Stimulated activated naive CD8-positive, alpha-beta T cell treated with anti-CD3 and anti-CD28 coated beads, Interleukin-15, Interleukin-2, amounts not matched to agents 100 ng/mL and 50 ng/mL, for 24 hours (primary cell): ENCODE results near the gene MRS2.
"Not testable (repeated sequence)": the region's sequence is repeated elsewhere in the genome, so short reads cannot be mapped to it uniquely, and the experiment has no call there.

Source experiments
- H3K27ac Mint-ChIP-seq: one replicate; pipeline ENCODE4 v1.8.0; 2021; ENCODE audit warnings: mild to moderate bottlenecking, mixed read lengths
- H3K27me3 Mint-ChIP-seq: one replicate; pipeline ENCODE4 v1.8.0; 2021; ENCODE audit warnings: mixed read lengths
- H3K36me3 Mint-ChIP-seq: one replicate; pipeline ENCODE4 v1.8.0; 2021; ENCODE audit warnings: low read depth, mixed read lengths
- H3K4me1 Mint-ChIP-seq: one replicate; pipeline ENCODE4 v1.8.0; 2021; ENCODE audit warnings: low read depth, mixed read lengths
- H3K4me3 Mint-ChIP-seq: one replicate; pipeline ENCODE4 v1.8.0; 2021; ENCODE audit warnings: mild to moderate bottlenecking, mixed read lengths
- H3K9me3 Mint-ChIP-seq: one replicate; pipeline ENCODE4 v1.8.0; 2021; ENCODE audit warnings: mixed read lengths

Gene MRS2, protein sequence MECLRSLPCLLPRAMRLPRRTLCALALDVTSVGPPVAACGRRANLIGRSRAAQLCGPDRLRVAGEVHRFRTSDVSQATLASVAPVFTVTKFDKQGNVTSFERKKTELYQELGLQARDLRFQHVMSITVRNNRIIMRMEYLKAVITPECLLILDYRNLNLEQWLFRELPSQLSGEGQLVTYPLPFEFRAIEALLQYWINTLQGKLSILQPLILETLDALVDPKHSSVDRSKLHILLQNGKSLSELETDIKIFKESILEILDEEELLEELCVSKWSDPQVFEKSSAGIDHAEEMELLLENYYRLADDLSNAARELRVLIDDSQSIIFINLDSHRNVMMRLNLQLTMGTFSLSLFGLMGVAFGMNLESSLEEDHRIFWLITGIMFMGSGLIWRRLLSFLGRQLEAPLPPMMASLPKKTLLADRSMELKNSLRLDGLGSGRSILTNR

DNA sequence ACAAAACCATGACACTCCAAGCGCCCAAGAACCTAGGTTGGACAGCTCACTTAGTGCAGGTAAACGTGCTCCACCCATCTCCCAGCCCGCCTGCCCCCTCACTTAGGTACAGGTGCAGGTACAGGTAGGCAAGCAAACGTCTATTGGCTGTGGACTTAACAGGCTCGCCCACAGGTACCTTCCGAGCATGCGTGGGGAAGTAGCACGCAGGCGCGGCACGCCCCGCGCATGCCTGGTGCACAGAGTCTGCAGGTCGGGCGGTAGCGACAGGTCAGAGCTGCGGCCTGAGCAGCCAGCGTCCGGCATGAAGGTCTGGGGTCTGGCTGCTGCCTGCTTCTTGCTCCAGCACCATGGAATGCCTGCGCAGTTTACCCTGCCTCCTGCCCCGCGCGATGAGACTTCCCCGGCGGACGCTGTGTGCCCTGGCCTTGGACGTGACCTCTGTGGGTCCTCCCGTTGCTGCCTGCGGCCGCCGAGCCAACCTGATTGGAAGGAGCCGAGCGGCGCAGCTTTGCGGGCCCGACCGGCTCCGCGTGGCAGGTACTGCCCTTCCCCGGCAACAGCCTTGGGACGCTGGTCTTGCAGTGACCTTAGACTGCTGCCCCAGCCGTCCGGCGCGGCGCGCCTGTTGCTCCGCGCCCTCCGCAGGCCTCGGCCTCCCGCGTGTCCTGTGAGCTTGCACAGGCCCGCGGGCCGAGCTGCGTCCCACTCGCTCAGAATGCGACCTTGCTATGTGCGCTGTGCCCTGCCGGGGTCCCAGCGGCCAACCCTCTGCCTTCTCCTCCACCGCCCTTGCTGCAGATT is at the start of gene MRS2:
Gene MRS2, plus strand, starts transcription at position 240 of the 804 bp plus-strand sequence. Its CDS starts 111 bp downstream, at position 351.
- Mint-ChIP-seq H3K9me3 (no peaks in the 10 kb centered on the region), H3K27ac (peak within 1 kb of the TSS; percentile 90), H3K36me3 (peaks cover 15% of the 10 kb centered on the region), H3K27me3 (peaks cover 20% of the 10 kb centered on the region), H3K4me3 (peak within 1 kb of the TSS; percentile 98), H3K4me1 (peaks cover 29% of the 10 kb centered on the region)

DNA sequence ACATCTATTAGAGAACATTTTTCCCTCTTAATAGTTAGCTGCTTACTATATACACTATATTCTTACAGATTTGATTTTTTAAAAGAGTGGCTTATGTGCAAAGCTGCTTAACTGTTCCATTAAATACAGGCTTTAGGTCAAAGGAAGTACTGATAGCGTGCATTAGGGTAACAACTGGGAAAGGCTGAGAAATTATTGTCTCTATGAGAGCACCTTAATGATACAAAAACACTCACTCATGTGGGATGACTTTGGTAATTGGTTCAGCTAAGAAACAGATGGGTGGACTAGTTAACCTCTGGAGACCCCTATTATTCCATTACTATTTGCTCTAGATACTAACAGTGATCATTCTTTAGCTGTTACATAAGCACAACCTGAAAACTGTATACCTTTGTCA is 48.9 kb upstream of the MRS2 start:
- no peaks in the 10 kb centered on the region for H3K36me3 Mint-ChIP-seq
- peaks cover 8% of the 10 kb centered on the region for H3K4me1 Mint-ChIP-seq
- no peaks in the 10 kb centered on the region for H3K9me3 Mint-ChIP-seq
- H3K27me3 Mint-ChIP-seq: peaks cover 45% of the 10 kb centered on the region
- no peak overlapping the region for H3K4me3 Mint-ChIP-seq
- no peak overlapping the region for H3K27ac Mint-ChIP-seq

- no peaks in the 10 kb centered on the region for H3K9me3 Mint-ChIP-seq
- no peaks in the 10 kb centered on the region for H3K36me3 Mint-ChIP-seq
- no peak overlapping the region for H3K4me3 Mint-ChIP-seq
- H3K4me1 Mint-ChIP-seq: peaks cover 13% of the 10 kb centered on the region
- peaks cover 37% of the 10 kb centered on the region for H3K27me3 Mint-ChIP-seq
- H3K27ac Mint-ChIP-seq: no peak overlapping the region
Measured at GRCh38 chr6:24355393-24355792, 47.3 kb upstream of the MRS2 start.

DNA sequence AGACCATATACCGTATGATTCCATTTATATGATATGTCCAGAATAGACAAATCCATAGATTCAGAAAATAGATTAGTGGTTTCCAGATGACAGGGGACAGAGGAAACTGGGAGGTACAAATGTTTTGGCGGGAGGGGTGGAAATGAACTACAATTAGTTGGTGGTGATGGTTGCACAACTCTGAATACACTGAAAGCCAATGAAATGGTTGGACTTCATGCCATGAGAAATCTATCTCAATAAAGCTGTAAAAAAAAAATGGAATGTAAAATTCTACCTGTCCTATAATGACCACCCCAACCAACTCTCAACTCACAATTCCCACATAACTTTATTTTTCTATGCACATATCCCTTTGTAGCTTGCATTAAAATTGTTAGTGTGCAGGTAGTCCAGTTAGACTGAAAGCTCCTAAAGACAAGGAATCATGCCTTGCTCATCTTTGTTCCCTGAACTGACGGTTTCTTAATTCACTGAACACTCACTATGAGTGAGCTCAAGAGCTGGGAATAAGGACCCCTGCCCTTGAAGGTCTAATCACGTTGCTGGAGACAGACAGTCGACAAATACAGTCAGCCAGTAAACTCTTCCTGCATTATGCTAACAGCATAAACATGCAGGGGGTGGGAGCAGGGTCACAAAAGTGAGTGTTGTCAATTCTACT is 46.3 kb upstream of the MRS2 start:
- Mint-ChIP-seq H3K4me1 (peaks cover 17% of the 10 kb centered on the region), H3K9me3 (no peaks in the 10 kb centered on the region), H3K36me3 (no peaks in the 10 kb centered on the region), H3K27me3 (peaks cover 29% of the 10 kb centered on the region), H3K4me3 (no peak overlapping the region), H3K27ac (no peak overlapping the region)

DNA sequence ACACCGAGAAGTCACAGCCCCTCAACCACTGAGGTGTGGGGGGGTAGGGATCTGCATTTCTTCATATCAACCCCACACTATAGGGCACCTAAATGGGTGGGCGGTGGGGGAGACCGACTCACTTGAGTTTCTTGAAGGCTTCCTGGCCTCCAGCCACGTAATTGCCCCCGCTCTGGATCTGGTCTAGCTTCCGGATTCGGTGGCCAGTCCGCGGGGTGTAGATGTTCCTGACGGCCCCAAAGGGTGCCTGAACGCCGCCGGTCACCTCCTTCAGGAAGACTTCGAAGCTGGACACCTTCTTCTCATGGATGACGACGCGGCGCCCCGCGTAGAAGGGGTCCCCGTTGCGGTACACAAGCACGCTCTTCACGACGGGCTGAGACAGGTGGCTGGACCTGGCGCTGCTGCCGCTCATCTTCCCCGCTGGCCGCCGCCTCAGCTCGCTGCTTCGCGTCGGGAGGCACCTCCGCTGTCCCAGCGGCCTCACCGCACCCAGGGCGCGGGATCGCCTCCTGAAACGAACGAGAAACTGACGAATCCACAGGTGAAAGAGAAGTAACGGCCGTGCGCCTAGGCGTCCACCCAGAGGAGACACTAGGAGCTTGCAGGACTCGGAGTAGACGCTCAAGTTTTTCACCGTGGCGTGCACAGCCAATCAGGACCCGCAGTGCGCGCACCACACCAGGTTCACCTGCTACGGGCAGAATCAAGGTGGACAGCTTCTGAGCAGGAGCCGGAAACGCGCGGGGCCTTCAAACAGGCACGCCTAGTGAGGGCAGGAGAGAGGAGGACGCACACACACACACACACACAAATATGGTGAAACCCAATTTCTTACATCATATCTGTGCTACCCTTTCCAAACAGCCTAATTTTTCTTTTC is 45.2 kb upstream of the MRS2 start, which contains the start of gene DCDC2:
Gene DCDC2, minus strand, starts transcription at position 724 of the 883 bp plus-strand sequence. Its CDS starts 309 bp downstream, at position 415.
- no peaks in the 10 kb centered on the region for H3K36me3 Mint-ChIP-seq
- H3K4me1 Mint-ChIP-seq: peaks cover 17% of the 10 kb centered on the region
- H3K4me3 Mint-ChIP-seq: peak within 1 kb of the TSS; percentile 74
- no peak within 1 kb of the TSS for H3K27ac Mint-ChIP-seq
- peaks cover 29% of the 10 kb centered on the region for H3K27me3 Mint-ChIP-seq
- H3K9me3 Mint-ChIP-seq: no peaks in the 10 kb centered on the region

GRCh38 chr6:24358219-24358821 is 44.4 kb upstream of the MRS2 start:
- Mint-ChIP-seq H3K27me3 (peaks cover 27% of the 10 kb centered on the region), H3K36me3 (no peaks in the 10 kb centered on the region), H3K4me1 (peaks cover 17% of the 10 kb centered on the region), H3K27ac (no peak overlapping the region), H3K4me3 (peak overlapping the region; percentile 74), H3K9me3 (no peaks in the 10 kb centered on the region)

GRCh38 chr6:24359640-24360454 is 42.9 kb upstream of the MRS2 start:
- peaks cover 27% of the 10 kb centered on the region for H3K27me3 Mint-ChIP-seq
- H3K4me1 Mint-ChIP-seq: peaks cover 17% of the 10 kb centered on the region
- H3K36me3 Mint-ChIP-seq: no peaks in the 10 kb centered on the region
- H3K4me3 Mint-ChIP-seq: peak overlapping the region; percentile 71
- no peak overlapping the region for H3K27ac Mint-ChIP-seq
- no peaks in the 10 kb centered on the region for H3K9me3 Mint-ChIP-seq

- H3K9me3 Mint-ChIP-seq, H3K36me3 Mint-ChIP-seq, H3K27ac Mint-ChIP-seq, H3K4me3 Mint-ChIP-seq: not testable (repeated sequence)
- Mint-ChIP-seq H3K27me3 (peaks cover 15% of the 10 kb centered on the region), H3K4me1 (peaks cover 17% of the 10 kb centered on the region)
Measured at GRCh38 chr6:24362363-24362762, 40.4 kb upstream of the MRS2 start.

DNA sequence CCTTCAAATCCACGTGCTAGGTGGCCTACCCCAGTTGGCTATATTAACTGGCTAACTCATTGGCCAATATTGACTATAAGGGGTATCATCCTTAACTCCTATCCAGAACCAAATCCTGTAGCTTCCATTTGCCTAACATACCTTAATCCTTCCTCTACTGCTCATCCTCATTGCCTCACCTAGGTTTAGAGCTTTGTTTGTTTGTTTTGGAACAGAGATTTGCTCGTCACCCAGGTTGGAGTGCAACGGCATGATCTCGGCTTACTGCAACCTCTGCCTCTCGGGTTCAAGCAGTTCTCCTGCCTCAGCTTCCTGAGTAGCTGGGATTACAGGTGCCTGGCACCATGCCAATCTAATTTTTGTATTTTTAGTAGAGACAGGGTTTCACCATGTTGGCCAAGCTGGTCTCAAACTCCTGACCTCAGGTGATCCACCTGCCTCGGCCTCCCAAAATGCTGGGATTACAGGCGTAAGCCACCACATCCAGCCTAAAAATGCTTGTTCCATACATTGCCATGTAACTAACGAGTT is 37.6 kb upstream of the MRS2 start:
- H3K27me3 Mint-ChIP-seq: peaks cover 13% of the 10 kb centered on the region

GRCh38 chr6:24374612-24375011 is 28.1 kb upstream of the MRS2 start:
- no peak overlapping the region for H3K4me3 Mint-ChIP-seq
- H3K27ac Mint-ChIP-seq: no peak overlapping the region
- no peaks in the 10 kb centered on the region for H3K9me3 Mint-ChIP-seq
- H3K27me3 Mint-ChIP-seq: peaks cover 15% of the 10 kb centered on the region
- no peaks in the 10 kb centered on the region for H3K4me1 Mint-ChIP-seq
- H3K36me3 Mint-ChIP-seq: no peaks in the 10 kb centered on the region

More for the DNA sequence above, 37.6 kb upstream of the MRS2 start:
- not testable (repeated sequence) for H3K27ac Mint-ChIP-seq, H3K36me3 Mint-ChIP-seq, H3K9me3 Mint-ChIP-seq, H3K4me3 Mint-ChIP-seq, H3K4me1 Mint-ChIP-seq

DNA sequence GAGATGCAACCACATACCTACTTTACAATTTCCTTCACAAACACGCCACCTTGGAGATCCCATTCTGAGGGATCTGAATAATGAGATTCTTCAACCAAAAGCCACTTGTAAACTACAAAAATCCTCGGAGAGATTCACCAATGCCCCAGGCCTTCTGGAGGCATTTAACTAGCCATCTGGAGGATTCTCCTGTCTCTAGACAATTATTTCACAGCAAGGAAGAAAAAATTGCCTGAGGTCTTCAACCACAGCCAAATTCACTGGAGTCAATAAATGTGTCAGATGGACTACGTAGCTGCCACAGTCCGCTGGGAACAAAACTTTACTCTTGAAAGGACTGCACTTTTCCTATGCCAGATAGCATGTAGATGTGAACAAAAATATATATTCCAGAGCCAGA is 25.9 kb upstream of the MRS2 start:
- peaks cover 10% of the 10 kb centered on the region for H3K27me3 Mint-ChIP-seq
- no peaks in the 10 kb centered on the region for H3K36me3 Mint-ChIP-seq
- no peaks in the 10 kb centered on the region for H3K9me3 Mint-ChIP-seq

DNA sequence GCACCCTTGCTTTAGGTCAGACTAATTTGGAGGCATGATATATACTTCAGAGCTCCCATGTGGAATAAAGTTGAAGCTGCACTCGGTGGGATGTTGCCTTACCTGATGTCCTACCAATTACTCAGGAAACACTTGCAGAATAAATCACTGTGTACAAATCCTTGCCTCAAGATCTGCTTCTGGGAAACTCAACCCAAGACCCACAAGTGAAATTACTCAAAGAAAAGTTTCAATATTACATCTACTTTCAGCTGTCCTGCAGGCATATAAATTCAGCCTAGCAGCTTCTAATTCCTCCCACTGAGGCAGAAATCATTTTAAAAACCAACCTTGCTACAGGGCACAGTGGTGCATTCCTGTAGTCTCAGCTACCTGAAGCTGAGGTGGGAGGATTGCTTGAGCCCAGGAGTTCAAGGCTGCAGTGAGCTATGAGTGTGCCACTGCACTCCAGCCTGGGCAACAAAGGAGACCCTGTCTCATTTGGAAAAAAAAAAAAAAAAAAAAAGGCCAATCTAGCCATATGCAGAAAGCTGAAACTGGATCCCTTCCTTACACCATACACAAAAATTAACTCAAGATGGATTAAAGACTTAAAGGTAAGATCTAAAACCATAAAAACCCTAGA is 24.2 kb upstream of the MRS2 start:
- peaks cover 5% of the 10 kb centered on the region for H3K27me3 Mint-ChIP-seq
- no peaks in the 10 kb centered on the region for H3K9me3 Mint-ChIP-seq
- no peaks in the 10 kb centered on the region for H3K4me1 Mint-ChIP-seq
- no peak overlapping the region for H3K4me3 Mint-ChIP-seq
- H3K36me3 Mint-ChIP-seq: no peaks in the 10 kb centered on the region
- H3K27ac Mint-ChIP-seq: no peak overlapping the region

More for the DNA sequence above, 25.9 kb upstream of the MRS2 start:
- no peak overlapping the region for H3K4me3 Mint-ChIP-seq
- no peak overlapping the region for H3K27ac Mint-ChIP-seq
- no peaks in the 10 kb centered on the region for H3K4me1 Mint-ChIP-seq
